Keratinocyte (primary cell): ENCODE data around the gene PCBP1. TPM values are rescaled to one million over a fixed set of nuclear protein-coding genes. Genes with fewer than 3 reads are reported as not detected.

Source experiments
- DNase-seq: peaks from one replicate; pipeline ENCODE4 v3.0.0-alpha.2; 2011; ENCODE audit warnings: low read depth, missing footprints, low spot score
- FAIRE-seq: peaks from 2 replicates; lab custom pipeline; 2011; peaks lifted over from hg19 to GRCh38; lab: Jason Lieb, UNC
- H2AFZ ChIP-seq: 2 replicates; pipeline ENCODE4 v1.6.0; 2012; ENCODE audit warnings: low read length, control low read depth, inconsistent platforms; ENCODE audit not compliant: control insufficient read depth
- H3K27ac ChIP-seq: 2 replicates; pipeline ENCODE4 v1.5.1; 2011; ENCODE audit warnings: low read length; ENCODE audit not compliant: control insufficient read depth, insufficient read depth
- H3K27me3 ChIP-seq: 3 replicates; pipeline ENCODE4 v1.6.0; 2011; ENCODE audit warnings: low read length; ENCODE audit not compliant: control insufficient read depth, insufficient read depth; ENCODE audit errors: extremely low read depth
- H3K36me3 ChIP-seq, 2 experiments: 2 replicates in 1 of 2; 3 replicates in 1 of 2; pipeline ENCODE4 v1.5.1; 2011; ENCODE audit warnings: low read length in 2 of 2, mild to moderate bottlenecking in 1 of 2; ENCODE audit not compliant: control insufficient read depth in 2 of 2, insufficient read depth in 2 of 2; ENCODE audit errors: extremely low read depth in 1 of 2
- H3K4me1 ChIP-seq: 3 replicates; pipeline ENCODE4 v1.5.1; 2011; ENCODE audit warnings: low read length; ENCODE audit not compliant: control insufficient read depth, insufficient read depth; ENCODE audit errors: extremely low read depth
- H3K4me2 ChIP-seq: 3 replicates; pipeline ENCODE4 v1.6.0; 2011; ENCODE audit warnings: low read depth, low read length; ENCODE audit not compliant: control insufficient read depth, insufficient read depth; ENCODE audit errors: extremely low read depth
- H3K4me3 ChIP-seq, 3 experiments: fragments of 200-600 bp in 1 of 3; sonication (generic) in 1 of 3; 2 replicates in 2 of 3; 3 replicates in 1 of 3; pipeline ENCODE4 v1.5.1; 2011 to 2016; ENCODE audit warnings: low read length in 3 of 3, mild to moderate bottlenecking in 3 of 3, control low read depth in 2 of 3, inconsistent platforms in 1 of 3, low read depth in 1 of 3, mixed read lengths in 1 of 3, mixed run types in 1 of 3, moderate library complexity in 1 of 3; ENCODE audit not compliant: control insufficient read depth in 2 of 3, insufficient read depth in 2 of 3; ENCODE audit errors: extremely low read depth in 1 of 3
- H3K79me2 ChIP-seq: 2 replicates; pipeline ENCODE4 v1.6.0; 2012; ENCODE audit warnings: low read length; ENCODE audit not compliant: control insufficient read depth, insufficient read depth
- H3K9ac ChIP-seq: 3 replicates; pipeline ENCODE4 v1.6.0; 2011; ENCODE audit warnings: low read length; ENCODE audit not compliant: control insufficient read depth, insufficient read depth; ENCODE audit errors: extremely low read depth
- H3K9me1 ChIP-seq: 3 replicates; pipeline ENCODE4 v1.6.0; 2011; ENCODE audit warnings: low read length; ENCODE audit not compliant: control insufficient read depth, insufficient read depth; ENCODE audit errors: extremely low read depth
- H3K9me3 ChIP-seq: 2 replicates; pipeline ENCODE4 v1.5.1; 2012; ENCODE audit warnings: low read depth, low read length; ENCODE audit not compliant: control insufficient read depth
- H4K20me1 ChIP-seq: 3 replicates; pipeline ENCODE4 v1.6.0; 2011; ENCODE audit warnings: low read length; ENCODE audit not compliant: control insufficient read depth, insufficient read depth; ENCODE audit errors: extremely low read depth
- EZH2 ChIP-seq: IDR thresholded peaks from one replicate; pipeline ENCODE4 v1.6.1; 2012; ENCODE audit warnings: inconsistent platforms, mild to moderate bottlenecking, low read length, moderate library complexity
- dilution Hi-C: fragments of 300-500 bp; cut with MboI; formaldehyde crosslinking; loops from one replicate; pipeline ENCODE4 v1.7.0; 2020; ENCODE audit warnings: low sequenced_read_pairs; ENCODE audit not compliant: extremely low pct_ligation_motif_present
- polyA plus RNA-seq, 5 experiments: library from polyadenylated mRNA; depleted of rRNA in 3 of 5; stranded (reverse) in 3 of 5; stranded (forward) in 1 of 5; unstranded in 1 of 5; fragments of >200 nt; gene quantifications; 1 replicate in 1 of 5; 2 replicates in 3 of 5; 3 replicates in 1 of 5; pipeline versions ENCODE4 v1.2.1 to v1.2.3, GENCODE V29; 2011 to 2012; ENCODE audit warnings: missing spikeins in 2 of 5, low read depth in 1 of 5, low replicate concordance in 1 of 5
- TF ChIP-seq, protein P1 (sequence below), 3 experiments: IDR thresholded peaks in 1 of 3; conservative IDR thresholded peaks in 1 of 3; optimal IDR thresholded peaks in 1 of 3; 2 replicates in 2 of 3; 3 replicates in 1 of 3; pipeline versions ENCODE3 to v1.5.1; 2011; ENCODE audit warnings: low read length in 3 of 3, mild to moderate bottlenecking in 3 of 3, moderate library complexity in 2 of 3, control low read depth in 1 of 3, inconsistent platforms in 1 of 3; ENCODE audit not compliant: insufficient read depth in 2 of 3; ENCODE audit errors: extremely low read depth in 1 of 3

PCBP1 gene
- polyA plus RNA-seq, 1 donor (not counting 4 experiments of a cell fraction or from before 2014, with no cell fraction given) = 86.8 TPM

DNA sequence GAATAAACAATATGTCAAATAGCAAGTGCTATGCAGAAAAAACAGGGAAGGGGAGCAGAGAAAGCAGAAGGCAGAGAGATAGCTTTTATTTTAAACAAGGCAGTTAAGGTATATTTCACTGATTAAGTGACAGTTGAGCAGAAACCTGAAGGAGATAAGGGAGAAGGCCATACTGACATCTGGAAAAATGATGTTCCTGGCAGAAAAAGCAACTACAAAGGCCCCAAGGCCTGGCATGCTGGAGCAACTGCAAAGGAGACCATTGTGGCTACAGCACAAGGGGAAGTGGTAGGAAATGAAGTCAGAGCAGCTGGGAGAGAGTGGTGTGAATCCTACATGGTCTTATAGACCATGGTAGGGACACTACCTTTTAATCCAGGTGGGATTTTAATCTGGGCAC, 8.9 kb upstream of the PCBP1 start:
- Histone ChIP-seq H3K27ac (no peak overlapping the region), H3K79me2 (no peaks in the 10 kb centered on the region), H3K9me3 (no peaks in the 10 kb centered on the region), H3K36me3 (peaks cover 0 to 1% of the 10 kb centered on the region in 2 experiments), H3K4me2 (no peak overlapping the region), H3K4me3 (no peak overlapping the region), H4K20me1 (no peaks in the 10 kb centered on the region), H2AFZ (no peak overlapping the region), H3K4me1 (peaks cover 24% of the 10 kb centered on the region), H3K9me1 (no peaks in the 10 kb centered on the region), H3K27me3 (no peaks in the 10 kb centered on the region), H3K9ac (no peak overlapping the region)
- DNase-seq = no peak
- FAIRE-seq = no peak
- dilution Hi-C loops = no loop called here
- TF ChIP-seq, protein P1, sequence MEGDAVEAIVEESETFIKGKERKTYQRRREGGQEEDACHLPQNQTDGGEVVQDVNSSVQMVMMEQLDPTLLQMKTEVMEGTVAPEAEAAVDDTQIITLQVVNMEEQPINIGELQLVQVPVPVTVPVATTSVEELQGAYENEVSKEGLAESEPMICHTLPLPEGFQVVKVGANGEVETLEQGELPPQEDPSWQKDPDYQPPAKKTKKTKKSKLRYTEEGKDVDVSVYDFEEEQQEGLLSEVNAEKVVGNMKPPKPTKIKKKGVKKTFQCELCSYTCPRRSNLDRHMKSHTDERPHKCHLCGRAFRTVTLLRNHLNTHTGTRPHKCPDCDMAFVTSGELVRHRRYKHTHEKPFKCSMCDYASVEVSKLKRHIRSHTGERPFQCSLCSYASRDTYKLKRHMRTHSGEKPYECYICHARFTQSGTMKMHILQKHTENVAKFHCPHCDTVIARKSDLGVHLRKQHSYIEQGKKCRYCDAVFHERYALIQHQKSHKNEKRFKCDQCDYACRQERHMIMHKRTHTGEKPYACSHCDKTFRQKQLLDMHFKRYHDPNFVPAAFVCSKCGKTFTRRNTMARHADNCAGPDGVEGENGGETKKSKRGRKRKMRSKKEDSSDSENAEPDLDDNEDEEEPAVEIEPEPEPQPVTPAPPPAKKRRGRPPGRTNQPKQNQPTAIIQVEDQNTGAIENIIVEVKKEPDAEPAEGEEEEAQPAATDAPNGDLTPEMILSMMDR (optimal IDR thresholded peaks at IDR 0.05 in 1 of 3, IDR thresholded peaks at IDR 0.05 in 1 of 3, conservative IDR thresholded peaks at IDR 0.05 in 1 of 3; ENCODE audit: extremely low read depth in 1 of 3, insufficient read depth in 2 of 3, low read length in 3 of 3) = no peak
- no peak for TF ChIP-seq EZH2

GRCh38 chr2:70080610-70081200, 6.6 kb upstream of the PCBP1 start:
- Histone ChIP-seq H3K36me3 (peaks cover 0 to 1% of the 10 kb centered on the region in 2 experiments), H3K4me2 (peak overlapping the region; percentile 52), H3K9me3 (no peaks in the 10 kb centered on the region), H3K27me3 (no peaks in the 10 kb centered on the region), H3K9me1 (no peaks in the 10 kb centered on the region), H3K27ac (peak overlapping the region; percentile 62), H3K9ac (peak overlapping the region; percentile 39), H3K79me2 (no peaks in the 10 kb centered on the region), H2AFZ (peak overlapping the region; percentile 57), H4K20me1 (no peaks in the 10 kb centered on the region), H3K4me3 (no peak overlapping the region), H3K4me1 (peaks cover 46% of the 10 kb centered on the region)
- FAIRE-seq (no peak), DNase-seq (peak; percentile 32)
- TF ChIP-seq, protein P1 (optimal IDR thresholded peaks at IDR 0.05 in 1 of 3, IDR thresholded peaks at IDR 0.05 in 1 of 3, conservative IDR thresholded peaks at IDR 0.05 in 1 of 3; ENCODE audit: extremely low read depth in 1 of 3, insufficient read depth in 2 of 3, low read length in 3 of 3) = no peak
- no peak for TF ChIP-seq EZH2
- dilution Hi-C loops = no loop called here
